ENCODE data around the gene PIGT. TPM values are rescaled to one million over a fixed set of nuclear protein-coding genes. Genes with fewer than 3 reads are reported as not detected.
"Not testable (repeated sequence)": the region's sequence is repeated elsewhere in the genome, so short reads cannot be mapped to it uniquely, and the experiment has no call there.

Gene PIGT
- total RNA-seq, 2 experiments from 2014 or later: 76.6 to 80.1 TPM

- POLR2A ChIA-PET: no interaction called here
Measured at GRCh38 chr20:45470937-45471336, 55.0 kb downstream of the PIGT start.

GRCh38 chr20:45472286-45472685 lies 56.3 kb downstream of the PIGT start:
- POLR2A ChIA-PET, CTCF ChIA-PET: not testable (repeated sequence)

More at GRCh38 chr20:45470937-45471336, 55.0 kb downstream of the PIGT start:
- CTCF ChIA-PET: no interaction called here

Other genes starting within 250 kb of the PIGT start
- not detected for gene PI3, start 241.2 kb upstream of the PIGT start, total RNA-seq
- not detected for gene SEMG1, start 209.1 kb upstream of the PIGT start, total RNA-seq
- gene SEMG2, start 194.8 kb upstream of the PIGT start, total RNA-seq: not detected
- gene SLPI, start 161.6 kb upstream of the PIGT start, total RNA-seq: not detected
- not detected for gene RBPJL, start 109.3 kb upstream of the PIGT start, total RNA-seq
- under 1 TPM; 0.32 to 0.36 TPM for gene MATN4, start 107.8 kb upstream of the PIGT start, total RNA-seq
- gene SDC4, start 67.7 kb upstream of the PIGT start, total RNA-seq: 10 to 100 TPM; 88.0 to 88.3 TPM
- 10 to 100 TPM; 33.2 to 38.8 TPM for gene SYS1, start 53.0 kb upstream of the PIGT start, total RNA-seq
- under 1 TPM in 1 of 2 experiments, not detected in 1; 0.19 TPM for gene TP53TG5, start 37.8 kb upstream of the PIGT start, total RNA-seq
- gene DBNDD2, start 7.9 kb upstream of the PIGT start, total RNA-seq: 10 to 100 TPM; 10.4 to 10.6 TPM
- not detected for gene WFDC2, start 53.6 kb downstream of the PIGT start, total RNA-seq
- gene SPINT3, start 99.5 kb downstream of the PIGT start, total RNA-seq: not detected
- gene WFDC6, start 123.3 kb downstream of the PIGT start, total RNA-seq: not detected
- not detected for gene EPPIN, start 131.3 kb downstream of the PIGT start, total RNA-seq
- not detected for gene WFDC8, start 163.1 kb downstream of the PIGT start, total RNA-seq
- not detected for gene WFDC10A, start 213.6 kb downstream of the PIGT start, total RNA-seq
- gene WFDC9, start 215.1 kb downstream of the PIGT start, total RNA-seq: not detected

Data from activated CD8-positive, alpha-beta memory T cell treated with anti-CD3 and anti-CD28 coated beads for 36 hours (primary cell).